ENCODE results near the gene RAN. TPM values are rescaled to one million over a fixed set of nuclear protein-coding genes. Genes with fewer than 3 reads are reported as not detected.
A peak's percentile ranks its signal among the peaks of the same experiment; 100 is the strongest.
"Not testable (repeated sequence)": the region's sequence is repeated elsewhere in the genome, so short reads cannot be mapped to it uniquely, and the experiment has no call there.

The RAN gene
- total RNA-seq, 1 experiment from 2014 or later: 1,310 TPM

GRCh38 chr12:130839770-130840404, 32.0 kb upstream of the RAN start:
- ChIA-PET POLR2A (no interaction called here), CTCF (interaction anchor here (0.6 kb wide), 1 partner anchor 31 kb away, joined by 3 read pairs; no protein-coding TSS in a partner anchor)
- H3K4me1 ChIP-seq: peaks cover 6% of the 10 kb centered on the region
- TF ChIP-seq CTCF (IDR thresholded peaks at IDR 0.05; ENCODE audit: insufficient read depth in 1 of 2, low read depth in 1 of 2, low read length in 1 of 2, severe bottlenecking in 1 of 2, unreplicated experiment in 1 of 2): no peak
- Mint-ChIP-seq H3K4me3 (ENCODE audit: unreplicated experiment) (peak overlapping the region; percentile 69), H3K9me3 (ENCODE audit: unreplicated experiment) (no peaks in the 10 kb centered on the region), H3K27me3 (ENCODE audit: insufficient read depth, unreplicated experiment) (no peaks in the 10 kb centered on the region), H3K36me3 (ENCODE audit: insufficient read depth, unreplicated experiment) (no peaks in the 10 kb centered on the region), H3K27ac (ENCODE audit: unreplicated experiment) (peak overlapping the region; percentile 53), H3K4me1 (ENCODE audit: low read depth, unreplicated experiment) (peaks cover 7% of the 10 kb centered on the region)
- H3K27me3 ChIP-seq (replicated peaks; ENCODE audit: control insufficient read depth, insufficient read depth, low read length): no peaks in the 10 kb centered on the region
- BruUV-seq (replicated peaks): no TSS peak
- no peaks in the 10 kb centered on the region for H3K36me3 ChIP-seq (ENCODE audit: control insufficient read depth, insufficient read depth, low read length)
- intact Hi-C loops (cut with micrococcal nuclease; ENCODE audit: unreplicated experiment): loop anchor here (5.0 kb wide), 1 partner anchor 32 kb away; the partner anchor contains the start of gene RAN
- no peak for DNase-seq
- H3K9me3 ChIP-seq: no peaks in the 10 kb centered on the region
- H3K4me3 ChIP-seq (ENCODE audit: low read depth, low read length): peak overlapping the region; percentile 42

GRCh38 chr12:130846369-130846768, 25.5 kb upstream of the RAN start:
- POLR2A ChIA-PET: no interaction called here

GRCh38 chr12:130847112-130847511, 24.8 kb upstream of the RAN start:
- peaks cover 20% of the 10 kb centered on the region for H3K4me1 ChIP-seq
- no peaks in the 10 kb centered on the region for H3K27me3 ChIP-seq (replicated peaks; ENCODE audit: control insufficient read depth, insufficient read depth, low read length)
- no TSS peak for BruUV-seq (replicated peaks)
- CTCF ChIA-PET: no interaction called here
- Mint-ChIP-seq H3K36me3 (ENCODE audit: insufficient read depth, unreplicated experiment) (peaks cover 8% of the 10 kb centered on the region), H3K4me1 (ENCODE audit: low read depth, unreplicated experiment) (peaks cover 13% of the 10 kb centered on the region), H3K9me3 (ENCODE audit: unreplicated experiment) (no peaks in the 10 kb centered on the region), H3K27me3 (ENCODE audit: insufficient read depth, unreplicated experiment) (no peaks in the 10 kb centered on the region), H3K27ac (ENCODE audit: unreplicated experiment) (peak overlapping the region; percentile 56), H3K4me3 (ENCODE audit: unreplicated experiment) (no peak overlapping the region)
- no peak for DNase-seq
- TF ChIP-seq CTCF (IDR thresholded peaks at IDR 0.05; ENCODE audit: insufficient read depth in 1 of 2, low read depth in 1 of 2, low read length in 1 of 2, severe bottlenecking in 1 of 2, unreplicated experiment in 1 of 2): no peak
- intact Hi-C loops (cut with micrococcal nuclease; ENCODE audit: unreplicated experiment): no loop called here
- POLR2A ChIA-PET: no interaction called here
- H3K36me3 ChIP-seq (ENCODE audit: control insufficient read depth, insufficient read depth, low read length): no peaks in the 10 kb centered on the region
- H3K9me3 ChIP-seq: peaks cover 5% of the 10 kb centered on the region
- no peak overlapping the region for H3K4me3 ChIP-seq (ENCODE audit: low read depth, low read length)

More at GRCh38 chr12:130846369-130846768, 25.5 kb upstream of the RAN start:
- H3K4me3 Mint-ChIP-seq (ENCODE audit: unreplicated experiment): no peak overlapping the region
- H3K4me1 ChIP-seq: peaks cover 20% of the 10 kb centered on the region
- peaks cover 8% of the 10 kb centered on the region for H3K36me3 Mint-ChIP-seq (ENCODE audit: insufficient read depth, unreplicated experiment)
- no peaks in the 10 kb centered on the region for H3K36me3 ChIP-seq (ENCODE audit: control insufficient read depth, insufficient read depth, low read length)
- intact Hi-C loops (cut with micrococcal nuclease; ENCODE audit: unreplicated experiment): no loop called here
- CTCF ChIA-PET: no interaction called here
- H3K4me1 Mint-ChIP-seq (ENCODE audit: low read depth, unreplicated experiment): peaks cover 13% of the 10 kb centered on the region
- no peak overlapping the region for H3K27ac Mint-ChIP-seq (ENCODE audit: unreplicated experiment)
- peaks cover 5% of the 10 kb centered on the region for H3K9me3 ChIP-seq
- no peaks in the 10 kb centered on the region for H3K9me3 Mint-ChIP-seq (ENCODE audit: unreplicated experiment)
- no peak overlapping the region for H3K4me3 ChIP-seq (ENCODE audit: low read depth, low read length)
- BruUV-seq (replicated peaks): no TSS peak
- no peaks in the 10 kb centered on the region for H3K27me3 ChIP-seq (replicated peaks; ENCODE audit: control insufficient read depth, insufficient read depth, low read length)
- no peaks in the 10 kb centered on the region for H3K27me3 Mint-ChIP-seq (ENCODE audit: insufficient read depth, unreplicated experiment)
- no peak for TF ChIP-seq CTCF (IDR thresholded peaks at IDR 0.05; ENCODE audit: insufficient read depth in 1 of 2, low read depth in 1 of 2, low read length in 1 of 2, severe bottlenecking in 1 of 2, unreplicated experiment in 1 of 2)
- DNase-seq: no peak

- POLR2A ChIA-PET; H3K4me3 Mint-ChIP-seq (ENCODE audit: unreplicated experiment); H3K9me3 Mint-ChIP-seq (ENCODE audit: unreplicated experiment); intact Hi-C loops (cut with micrococcal nuclease; ENCODE audit: unreplicated experiment); H3K27ac Mint-ChIP-seq (ENCODE audit: unreplicated experiment); H3K36me3 Mint-ChIP-seq (ENCODE audit: insufficient read depth, unreplicated experiment); BruUV-seq (replicated peaks); CTCF ChIA-PET; H3K9me3 ChIP-seq; DNase-seq; H3K4me3 ChIP-seq (ENCODE audit: low read depth, low read length); H3K27me3 ChIP-seq (replicated peaks; ENCODE audit: control insufficient read depth, insufficient read depth, low read length); H3K36me3 ChIP-seq (ENCODE audit: control insufficient read depth, insufficient read depth, low read length); H3K27me3 Mint-ChIP-seq (ENCODE audit: insufficient read depth, unreplicated experiment): not testable (repeated sequence)
- peaks cover 20% of the 10 kb centered on the region for H3K4me1 ChIP-seq
- peaks cover 13% of the 10 kb centered on the region for H3K4me1 Mint-ChIP-seq (ENCODE audit: low read depth, unreplicated experiment)
These were observed 23.8 kb upstream of the RAN start for GRCh38 chr12:130848105-130848504.

- H3K9me3 ChIP-seq; H3K27me3 Mint-ChIP-seq (ENCODE audit: insufficient read depth, unreplicated experiment); H3K36me3 Mint-ChIP-seq (ENCODE audit: insufficient read depth, unreplicated experiment); H3K4me3 Mint-ChIP-seq (ENCODE audit: unreplicated experiment); H3K36me3 ChIP-seq (ENCODE audit: control insufficient read depth, insufficient read depth, low read length); BruUV-seq (replicated peaks); DNase-seq; H3K9me3 Mint-ChIP-seq (ENCODE audit: unreplicated experiment); H3K4me3 ChIP-seq (ENCODE audit: low read depth, low read length); H3K27me3 ChIP-seq (replicated peaks; ENCODE audit: control insufficient read depth, insufficient read depth, low read length); intact Hi-C loops (cut with micrococcal nuclease; ENCODE audit: unreplicated experiment): not testable (repeated sequence)
- peak overlapping the region; percentile 42 for H3K27ac Mint-ChIP-seq (ENCODE audit: unreplicated experiment)
- CTCF ChIA-PET: interaction anchor here (1.8 kb wide), 1 partner anchor 22 kb away, joined by 4 read pairs; no protein-coding TSS in a partner anchor
- POLR2A ChIA-PET: interaction anchor here (0.6 to 1.0 kb wide), 2 partner anchors 22 kb away, joined by 3 to 7 read pairs; no protein-coding TSS in a partner anchor
- H3K4me1 Mint-ChIP-seq (ENCODE audit: low read depth, unreplicated experiment): peaks cover 13% of the 10 kb centered on the region
- H3K4me1 ChIP-seq: peaks cover 20% of the 10 kb centered on the region
These were observed 23.0 kb upstream of the RAN start for GRCh38 chr12:130848785-130849305.

Measured in Caco-2 (cell line).